ELF-1 (cell line): ENCODE results near the gene GRIA4.
"Not testable (repeated sequence)": the region's sequence is repeated elsewhere in the genome, so short reads cannot be mapped to it uniquely, and the experiment has no call there.

Experiments
- DNase-seq: peaks from one replicate; pipeline ENCODE4 v3.0.0-alpha.2; 2016; ENCODE audit warnings: low read depth, low spot score

Gene GRIA4

GRCh38 chr11:105860105-105860504 is 250.2 kb downstream of the GRIA4 start:
- no peak for DNase-seq

- DNase-seq, result no peak
Observed at GRCh38 chr11:105861225-105861624, 251.4 kb downstream of the GRIA4 start.

- DNase-seq, result no peak
Observed at GRCh38 chr11:105862736-105863367, 253.0 kb downstream of the GRIA4 start.

- DNase-seq, result no peak
Observed at GRCh38 chr11:105863523-105863922, 253.7 kb downstream of the GRIA4 start.

GRCh38 chr11:105867742-105868141 is 257.9 kb downstream of the GRIA4 start:
- DNase-seq, result no peak

GRCh38 chr11:105868762-105869285 is 259.0 kb downstream of the GRIA4 start:
- DNase-seq, result no peak

GRCh38 chr11:105870516-105871113 is 260.7 kb downstream of the GRIA4 start:
- no peak for DNase-seq

GRCh38 chr11:105878510-105878909 is 268.6 kb downstream of the GRIA4 start:
- DNase-seq, result no peak

GRCh38 chr11:105878927-105879326 is 269.1 kb downstream of the GRIA4 start:
- not testable (repeated sequence) for DNase-seq

- no peak for DNase-seq
Observed at GRCh38 chr11:105881027-105881426, 271.2 kb downstream of the GRIA4 start.

- no peak for DNase-seq
Observed at GRCh38 chr11:105884436-105884835, 274.6 kb downstream of the GRIA4 start.

GRCh38 chr11:105891685-105892084 is 281.8 kb downstream of the GRIA4 start:
- no peak for DNase-seq

GRCh38 chr11:105897161-105897560 is 287.3 kb downstream of the GRIA4 start:
- DNase-seq, result no peak

GRCh38 chr11:105899772-105900171 is 289.9 kb downstream of the GRIA4 start:
- DNase-seq, result no peak

- DNase-seq, result no peak
Observed at GRCh38 chr11:105900515-105901035, 290.7 kb downstream of the GRIA4 start.

GRCh38 chr11:105903113-105903512 is 293.2 kb downstream of the GRIA4 start:
- no peak for DNase-seq

- no peak for DNase-seq
Observed at GRCh38 chr11:105906517-105906916, 296.6 kb downstream of the GRIA4 start.

- DNase-seq, result no peak
Observed at GRCh38 chr11:105907319-105907718, 297.4 kb downstream of the GRIA4 start.

GRCh38 chr11:105910095-105910715 is 300.3 kb downstream of the GRIA4 start:
- DNase-seq, result no peak

- DNase-seq, result no peak
Observed at GRCh38 chr11:105911454-105911853, 301.6 kb downstream of the GRIA4 start.

- DNase-seq, result no peak
Observed at GRCh38 chr11:105912666-105913065, 302.8 kb downstream of the GRIA4 start.

- DNase-seq, result peak; percentile 9
Observed at GRCh38 chr11:105915021-105915420, 305.1 kb downstream of the GRIA4 start.

GRCh38 chr11:105918039-105918438 is 308.2 kb downstream of the GRIA4 start:
- no peak for DNase-seq
